GM19455 (cell line): ENCODE measurements around the gene CALU.

ENCODE experiments used
- ATAC-seq: cut with Tn5 transposase; IDR thresholded peaks from one replicate; pipeline ENCODE4 v1.9.1; 2021; ENCODE audit not compliant: unreplicated experiment

CALU gene

DNA sequence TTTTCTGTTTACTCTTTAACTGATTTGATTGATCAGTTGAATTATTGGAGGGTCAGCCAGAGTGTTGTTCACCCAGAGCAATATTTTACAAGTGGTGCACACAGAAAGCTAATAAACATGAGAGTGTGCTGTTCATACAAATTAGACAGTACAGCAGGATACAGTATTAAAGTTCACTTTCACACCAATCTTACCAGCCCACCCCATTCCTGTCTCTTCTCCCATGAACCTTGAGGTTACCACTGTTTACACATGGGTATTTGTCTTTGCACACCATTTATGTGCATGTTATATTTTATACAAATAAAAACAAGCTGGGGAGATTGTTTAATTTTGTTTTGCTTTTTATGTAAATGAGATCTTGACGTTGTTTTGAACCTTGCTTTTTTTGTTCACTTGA, 6.5 kb downstream of the CALU start:
- ATAC-seq, result no peak

DNA sequence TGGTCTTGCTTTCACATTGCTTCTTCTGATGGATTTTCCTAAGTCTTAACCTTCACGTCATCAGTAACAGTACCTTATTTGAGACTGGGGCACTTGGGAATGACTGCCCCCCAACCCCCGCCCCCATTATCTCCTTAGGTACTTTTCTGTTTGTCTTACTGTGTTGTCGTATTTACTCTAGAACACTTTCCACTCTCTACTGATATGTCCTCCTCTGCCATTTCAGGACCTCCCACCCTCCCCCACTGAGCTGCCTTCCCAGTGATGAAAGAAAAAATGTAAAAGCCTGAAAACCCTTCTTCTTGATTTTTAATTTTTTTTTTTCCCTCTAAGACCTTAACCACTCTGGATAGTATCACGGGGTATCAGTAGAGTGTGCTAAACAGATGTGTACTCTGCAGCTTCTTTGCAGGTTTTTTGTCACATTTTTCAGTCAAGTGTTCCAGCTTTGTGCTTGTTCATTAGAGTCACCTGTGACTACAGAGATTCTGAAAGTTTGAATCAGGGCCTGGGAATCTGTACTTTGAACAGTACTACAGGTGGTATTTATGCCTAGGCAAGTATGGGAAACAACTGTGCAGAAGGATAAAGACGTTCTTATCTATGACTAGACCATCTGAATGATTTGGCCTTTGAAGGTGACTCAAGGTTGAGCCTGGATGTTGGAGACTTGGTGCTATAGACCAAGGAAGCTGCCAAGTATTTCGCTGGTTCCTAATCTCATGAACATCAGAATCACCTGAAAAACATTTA, 8.3 kb downstream of the CALU start:
- no peak for ATAC-seq

DNA sequence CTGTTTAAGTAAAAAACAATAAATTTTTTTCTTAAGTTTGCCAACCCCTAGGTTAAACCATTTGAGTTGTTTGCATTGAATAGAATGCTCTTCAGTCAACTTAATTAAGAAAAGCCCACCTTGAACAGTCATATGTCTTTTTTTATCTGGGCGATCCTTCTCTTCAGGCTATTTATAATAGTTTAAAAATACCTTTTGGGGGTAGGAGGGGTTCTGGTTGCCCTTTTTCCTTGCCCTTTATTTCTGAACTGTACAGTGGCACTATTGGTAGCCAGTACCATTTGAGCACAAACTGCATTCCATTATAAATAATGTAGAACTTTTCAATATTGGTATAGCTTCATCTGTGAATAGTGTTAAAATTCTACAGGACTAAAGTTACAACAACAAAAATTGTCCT, 13.1 kb downstream of the CALU start:
- no peak for ATAC-seq

DNA sequence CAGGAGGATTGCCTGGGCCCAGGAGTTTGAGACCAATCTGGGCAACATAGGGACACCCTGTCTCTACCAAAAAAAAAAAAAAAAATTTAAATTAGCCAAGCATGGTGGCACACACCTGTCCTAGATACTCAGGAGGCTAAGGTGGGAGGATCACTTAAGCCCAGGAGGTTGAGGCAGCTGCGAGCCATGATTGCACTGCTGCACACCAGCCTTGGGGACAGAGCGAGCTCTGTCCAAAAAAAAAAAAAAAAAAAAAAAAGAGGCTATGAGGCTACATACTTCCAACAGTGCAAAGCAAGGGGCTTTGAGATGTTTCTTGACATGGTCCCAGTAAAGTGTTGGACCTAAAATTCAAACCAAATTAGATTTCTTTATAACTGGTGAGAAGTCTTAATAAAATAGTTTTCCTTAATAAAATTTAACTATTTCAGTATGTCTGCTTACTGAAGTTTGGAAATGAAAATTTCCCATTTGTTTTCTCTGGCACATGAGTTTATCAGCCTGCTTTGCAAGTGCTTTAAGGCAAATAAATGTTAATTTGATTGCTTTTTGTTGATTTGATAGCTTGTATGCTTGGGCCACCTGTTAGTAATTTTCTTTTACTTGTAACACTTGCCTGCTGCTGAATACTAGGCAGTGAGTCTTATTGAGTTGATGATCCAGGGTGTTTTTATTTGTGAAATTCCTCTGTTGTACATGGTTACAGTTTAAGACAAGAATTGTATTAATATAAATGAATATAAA, 16.1 kb downstream of the CALU start:
- ATAC-seq, result no peak

DNA sequence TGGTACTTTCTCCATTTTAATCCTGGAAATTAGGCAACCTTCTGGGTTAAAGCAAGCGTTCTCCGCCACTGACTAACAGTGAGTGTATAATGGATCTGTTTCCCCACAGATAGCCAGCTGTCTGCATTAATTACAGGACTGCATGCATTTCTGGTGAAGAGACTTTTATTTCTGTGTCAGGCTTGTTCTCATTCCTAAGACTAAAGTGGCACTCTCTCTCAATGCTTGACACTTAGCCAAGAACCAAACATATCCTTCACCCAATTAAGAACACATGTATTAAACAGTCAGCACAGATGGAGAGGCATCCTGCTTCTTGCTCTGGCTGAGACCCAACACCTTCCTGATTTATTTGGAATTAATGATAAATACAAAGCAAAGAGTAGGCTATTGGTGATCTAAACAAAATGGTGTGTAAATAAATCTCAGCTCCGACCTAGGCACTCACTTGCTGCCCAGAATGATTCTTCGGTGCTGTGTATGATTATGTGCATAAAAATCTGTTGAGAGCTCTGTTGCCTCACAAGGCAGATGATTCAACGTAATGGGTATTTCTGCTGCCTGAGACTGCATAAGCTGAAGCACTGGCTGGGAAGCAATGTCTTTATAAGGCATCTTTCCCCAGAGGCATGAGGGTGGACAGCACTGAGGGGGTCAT, 16.8 kb downstream of the CALU start:
- no peak for ATAC-seq

DNA sequence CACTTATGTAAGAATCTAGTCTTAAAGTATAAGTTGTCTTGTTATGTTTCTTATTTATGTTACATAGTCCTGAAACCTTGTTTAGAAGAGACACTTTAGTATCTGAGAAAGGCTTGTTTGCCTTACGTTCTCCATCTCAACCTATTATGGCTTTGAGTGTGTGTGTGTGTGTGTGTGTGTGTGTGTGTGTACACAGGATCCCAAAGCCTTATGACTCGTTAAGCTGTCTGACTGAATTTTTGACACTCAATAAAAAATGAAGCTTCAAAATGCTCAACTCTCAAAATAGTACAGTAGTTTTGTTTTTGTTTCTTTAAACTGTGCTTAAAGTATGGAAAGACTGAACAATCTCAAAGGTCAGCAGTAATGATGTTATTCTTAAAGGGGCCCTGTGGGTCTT, 18.0 kb downstream of the CALU start:
- ATAC-seq, result no peak

DNA sequence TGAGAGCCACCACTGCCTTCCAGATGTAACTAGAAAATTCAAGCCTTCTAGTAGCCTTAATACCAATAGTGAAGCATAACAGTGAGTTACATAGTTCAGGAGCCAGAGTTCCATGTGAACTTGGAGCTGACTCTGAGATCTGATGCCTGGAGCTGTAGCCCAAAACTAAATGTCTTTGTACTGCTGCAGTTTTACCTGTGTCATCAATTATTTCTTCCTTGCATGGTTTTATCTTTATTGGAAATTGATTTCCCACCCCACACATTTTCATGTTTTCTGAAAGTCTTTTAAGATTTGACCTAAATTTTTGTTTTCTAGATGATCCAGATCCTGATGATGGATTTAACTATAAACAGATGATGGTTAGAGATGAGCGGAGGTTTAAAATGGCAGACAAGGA, 19.4 kb downstream of the CALU start:
- no peak for ATAC-seq

DNA sequence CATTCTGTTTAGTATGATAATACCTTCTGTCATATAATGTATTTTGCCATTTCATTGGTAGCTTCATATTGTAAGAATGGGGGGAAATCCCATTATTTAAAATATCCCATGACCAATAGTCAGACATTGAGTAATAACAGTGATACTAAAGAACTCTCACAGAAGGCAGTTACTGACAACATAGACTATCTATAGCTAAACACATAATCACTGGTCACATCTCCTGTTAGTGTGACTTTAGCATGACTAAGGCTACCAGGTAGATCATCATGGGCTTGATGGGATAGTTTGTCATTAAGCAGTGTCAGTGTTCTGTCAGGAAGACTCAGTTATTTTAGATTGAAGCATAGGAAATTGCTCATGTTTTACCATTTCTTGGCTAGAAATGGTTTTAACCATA, 20.1 kb downstream of the CALU start:
- ATAC-seq, result no peak

DNA sequence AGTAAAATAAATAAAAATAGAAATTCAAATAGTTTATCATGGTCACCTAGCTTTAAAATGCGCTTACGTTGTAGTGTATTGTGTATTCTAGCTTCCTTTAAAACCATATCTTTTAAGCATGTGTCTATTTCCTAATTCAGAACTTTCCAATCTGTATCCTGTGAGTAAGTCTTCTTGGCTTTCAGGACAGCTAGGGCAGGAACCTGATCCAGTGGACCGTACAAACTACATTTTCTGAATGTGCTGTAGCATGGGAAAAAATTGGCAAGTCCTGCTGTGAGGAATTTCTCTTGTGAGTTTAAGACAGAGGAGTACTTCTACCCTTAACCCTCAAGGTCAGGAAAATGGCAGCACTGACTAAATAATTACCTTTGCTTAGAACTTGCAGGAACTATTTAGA, 24.4 kb downstream of the CALU start:
- ATAC-seq, result no peak

DNA sequence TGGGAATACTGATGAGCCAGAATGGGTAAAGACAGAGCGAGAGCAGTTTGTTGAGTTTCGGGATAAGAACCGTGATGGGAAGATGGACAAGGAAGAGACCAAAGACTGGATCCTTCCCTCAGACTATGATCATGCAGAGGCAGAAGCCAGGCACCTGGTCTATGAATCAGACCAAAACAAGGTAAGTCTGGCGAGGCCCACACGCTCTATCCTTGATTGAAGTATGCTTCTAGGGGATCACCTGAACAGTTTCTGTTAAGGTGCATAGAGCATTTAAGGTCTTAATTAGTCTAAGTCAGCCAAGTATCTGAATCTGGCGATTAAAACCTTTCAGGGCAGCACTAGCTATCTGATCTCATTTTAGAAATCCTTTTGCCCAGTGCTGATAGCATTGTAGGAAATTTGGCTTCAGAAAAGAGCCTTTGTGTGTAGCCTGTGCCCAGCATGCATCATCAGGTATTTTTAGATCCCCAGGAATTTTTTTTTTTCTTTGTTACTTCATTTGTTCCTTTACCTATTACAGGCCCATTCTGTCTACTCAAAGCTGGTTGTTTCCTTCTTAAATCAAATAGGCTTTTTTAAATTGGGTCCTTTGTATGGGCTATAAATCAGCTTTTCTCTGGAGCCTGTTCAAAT, 28.4 kb downstream of the CALU start:
- ATAC-seq, result no peak

DNA sequence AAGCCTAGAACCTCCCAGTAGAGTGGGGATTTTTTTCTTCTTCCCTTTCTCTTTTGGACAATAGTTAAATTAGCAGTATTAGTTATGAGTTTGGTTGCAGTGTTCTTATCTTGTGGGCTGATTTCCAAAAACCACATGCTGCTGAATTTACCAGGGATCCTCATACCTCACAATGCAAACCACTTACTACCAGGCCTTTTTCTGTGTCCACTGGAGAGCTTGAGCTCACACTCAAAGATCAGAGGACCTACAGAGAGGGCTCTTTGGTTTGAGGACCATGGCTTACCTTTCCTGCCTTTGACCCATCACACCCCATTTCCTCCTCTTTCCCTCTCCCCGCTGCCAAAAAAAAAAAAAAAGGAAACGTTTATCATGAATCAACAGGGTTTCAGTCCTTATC, 31.1 kb downstream of the CALU start:
- ATAC-seq, result no peak

DNA sequence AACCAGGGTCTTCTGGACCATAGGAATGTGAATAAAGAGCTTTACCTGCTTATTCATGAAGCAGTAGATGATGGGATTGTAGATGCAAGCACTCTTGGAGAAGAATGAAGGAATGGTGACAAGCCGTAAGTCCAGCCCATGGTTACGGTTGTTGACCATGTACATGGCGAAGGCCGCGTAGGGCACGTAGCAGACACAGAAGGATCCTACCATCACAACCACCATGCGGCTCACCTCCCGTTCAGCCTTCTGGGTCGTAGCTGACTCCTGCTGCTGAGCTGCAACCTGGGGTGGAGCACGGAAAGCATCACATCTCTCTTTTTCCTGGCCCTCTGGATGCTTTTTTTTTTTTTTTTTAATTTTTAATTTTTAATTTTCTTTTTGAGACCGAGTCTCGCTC, 34.4 kb downstream of the CALU start:
- ATAC-seq, result no peak

DNA sequence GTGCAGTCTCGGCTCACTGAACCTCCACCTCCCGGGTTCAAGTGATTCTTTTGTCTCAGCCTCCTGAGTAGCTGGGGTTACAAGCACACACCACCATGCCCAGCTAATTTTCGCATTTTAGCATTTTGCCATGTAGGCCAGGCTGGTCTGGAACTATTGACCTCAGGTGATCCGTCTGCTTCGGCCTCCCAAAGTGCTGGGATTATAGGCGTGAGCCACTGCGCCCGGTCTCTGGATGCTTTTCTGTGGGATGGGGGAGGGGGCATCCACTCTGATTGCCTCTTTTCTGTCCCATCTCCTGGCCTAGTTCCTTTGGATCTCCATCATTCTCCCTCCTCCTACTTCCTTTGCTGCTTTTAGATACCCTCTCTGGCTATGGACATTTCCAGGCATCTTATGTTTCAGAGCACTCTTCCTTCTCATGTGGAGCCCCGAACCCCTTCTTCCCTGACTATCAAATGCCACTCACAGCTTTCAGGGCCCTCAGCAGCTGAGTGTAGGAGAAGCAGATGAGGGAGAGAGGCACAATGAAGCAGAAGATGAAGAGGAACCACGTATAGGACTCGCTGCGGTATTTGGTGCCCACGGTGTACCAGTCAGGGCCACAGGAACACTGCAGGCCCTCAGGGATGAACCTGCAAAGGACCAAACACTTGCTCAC, 35.0 kb downstream of the CALU start:
- no peak for ATAC-seq

DNA sequence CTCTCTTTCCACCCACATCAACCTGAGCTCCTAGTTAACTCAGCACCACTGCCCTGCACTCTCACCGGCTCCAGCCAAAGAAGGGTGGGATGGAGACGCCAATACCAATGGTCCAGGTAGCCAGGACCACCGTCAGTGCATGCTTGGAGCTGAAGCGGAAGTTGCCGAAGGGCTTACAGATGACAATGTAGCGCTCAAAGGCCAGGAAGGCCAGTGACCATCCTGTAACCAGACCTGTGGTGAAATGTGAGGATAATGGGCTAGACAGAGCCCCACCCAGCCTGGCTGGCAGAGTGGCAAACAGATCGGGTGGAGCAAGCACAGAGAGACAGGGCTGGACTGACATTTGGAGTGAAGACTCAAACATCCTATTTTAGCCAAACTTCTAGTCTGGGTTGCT, 35.8 kb downstream of the CALU start:
- no peak for ATAC-seq

DNA sequence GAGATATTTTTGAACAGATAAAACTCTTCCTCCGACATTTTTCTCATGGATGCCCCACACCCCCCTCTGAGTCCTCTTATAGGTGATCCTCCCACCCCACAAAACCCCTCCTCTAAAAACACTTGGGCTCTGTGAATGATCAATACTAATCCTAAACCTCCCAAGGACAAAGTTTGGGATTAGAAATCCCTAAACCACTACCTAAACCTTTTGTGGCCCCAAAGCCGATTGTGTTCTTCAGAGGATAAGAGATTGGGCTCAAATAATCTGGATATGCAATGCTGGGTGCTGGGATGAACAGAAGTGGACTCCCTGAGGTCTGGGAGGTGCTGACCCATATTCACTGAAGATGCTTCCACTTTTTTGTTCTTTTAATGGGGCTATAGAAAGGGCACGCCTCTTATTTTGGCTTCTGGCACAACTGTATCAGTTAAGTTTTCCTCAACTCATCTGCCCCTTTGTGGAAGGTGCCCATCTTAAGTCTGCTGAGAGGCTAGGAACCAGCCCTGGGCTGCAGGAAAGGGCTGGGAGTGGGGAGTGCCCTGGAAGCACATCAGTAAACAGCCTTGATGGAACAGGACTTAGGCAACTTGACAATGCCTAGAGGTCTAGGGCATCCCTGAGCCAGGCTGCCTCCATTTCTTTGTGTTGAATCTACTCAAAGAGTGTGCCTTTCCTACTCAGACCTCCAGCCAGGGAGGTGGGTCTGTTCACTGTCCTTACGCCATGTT, 36.8 kb downstream of the CALU start, which contains the start of gene OPN1SW:
Gene OPN1SW, minus strand, starts transcription at position 51 of the 731 bp plus-strand sequence. Its CDS starts 13 bp downstream, at position 38.
- no peak for ATAC-seq

DNA sequence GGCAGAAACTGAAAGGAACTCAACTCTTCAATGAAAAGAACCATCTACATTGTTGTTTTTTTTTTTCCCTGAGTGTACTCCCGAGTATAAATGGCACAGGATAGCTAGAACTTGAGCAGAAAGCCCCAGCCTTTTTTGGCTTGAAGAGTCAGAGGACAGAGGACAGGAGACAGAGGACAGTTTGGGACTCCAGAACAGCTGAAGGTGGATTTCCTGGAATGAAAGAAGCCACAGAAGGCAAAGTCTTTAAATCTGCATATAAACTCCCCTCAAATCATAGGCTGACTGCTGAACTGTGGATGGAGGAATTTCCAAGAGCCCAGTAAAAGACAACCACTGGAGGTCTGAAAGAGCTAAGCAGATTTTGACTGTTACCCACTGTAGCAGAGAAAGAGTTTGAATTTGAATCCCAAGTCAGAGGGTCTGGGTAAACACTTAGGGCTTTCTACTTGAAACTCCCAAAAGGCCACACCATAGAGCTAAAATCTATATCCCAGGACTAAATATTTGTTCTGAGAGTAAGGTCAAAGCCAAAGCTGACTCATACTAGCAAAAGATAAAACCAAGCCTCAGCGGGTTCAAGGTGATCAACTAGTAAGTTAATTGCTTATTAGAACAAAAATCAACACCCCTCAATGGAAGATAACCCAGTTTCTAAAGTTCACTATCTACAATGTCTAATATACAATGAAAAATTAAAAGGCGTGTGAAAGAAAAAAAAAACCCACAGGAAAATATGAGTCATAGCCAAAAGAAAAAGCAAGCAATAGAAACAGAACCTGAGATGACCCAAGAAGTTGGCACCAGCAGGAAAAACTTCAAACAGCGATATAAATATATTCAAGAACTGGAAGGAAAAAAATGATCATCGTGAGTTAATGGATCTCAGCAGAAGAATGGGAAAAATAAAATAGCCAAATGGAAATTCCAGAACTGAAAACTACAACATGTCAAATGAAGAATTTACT, 38.3 kb downstream of the CALU start:
- no peak for ATAC-seq

DNA sequence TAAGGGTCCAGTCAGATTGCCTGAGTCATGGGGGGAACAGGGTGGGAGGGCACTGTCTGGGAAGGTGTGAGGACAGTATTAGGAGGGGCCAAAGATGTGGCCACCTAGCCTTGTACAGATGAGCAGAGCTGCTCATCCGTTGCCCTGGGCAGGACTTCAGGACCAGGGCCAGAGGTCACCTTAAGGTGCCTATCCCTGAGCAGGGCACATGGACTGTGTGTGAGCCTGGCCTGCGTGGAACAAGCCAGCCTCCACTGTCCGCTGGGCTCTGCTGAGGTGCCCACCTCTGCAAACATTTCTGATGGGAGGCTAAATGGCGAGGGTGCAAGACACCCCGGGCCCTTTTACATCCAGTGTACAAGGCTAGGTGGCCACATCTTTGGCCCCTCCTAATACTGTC, 39.8 kb downstream of the CALU start:
- no peak for ATAC-seq

DNA sequence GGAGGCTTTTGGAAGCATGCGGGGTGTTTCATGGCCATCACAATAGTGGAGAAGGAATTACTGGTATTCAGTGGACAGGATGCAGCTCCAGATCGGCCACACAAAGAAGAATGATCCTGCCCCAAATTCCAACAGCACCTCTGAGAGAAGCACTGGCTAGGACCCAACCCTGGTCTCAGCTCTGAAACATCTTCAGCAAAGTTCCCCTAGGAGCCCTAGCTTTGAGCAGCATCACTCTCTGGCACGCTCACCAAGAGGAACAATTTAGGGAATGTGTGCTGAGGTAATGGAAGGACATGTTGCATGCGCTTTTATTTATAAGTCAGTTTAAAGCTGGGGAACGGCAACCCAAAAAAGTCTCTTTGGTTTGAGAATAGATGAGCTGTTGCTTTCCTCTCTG, 42.0 kb downstream of the CALU start:
- no peak for ATAC-seq

DNA sequence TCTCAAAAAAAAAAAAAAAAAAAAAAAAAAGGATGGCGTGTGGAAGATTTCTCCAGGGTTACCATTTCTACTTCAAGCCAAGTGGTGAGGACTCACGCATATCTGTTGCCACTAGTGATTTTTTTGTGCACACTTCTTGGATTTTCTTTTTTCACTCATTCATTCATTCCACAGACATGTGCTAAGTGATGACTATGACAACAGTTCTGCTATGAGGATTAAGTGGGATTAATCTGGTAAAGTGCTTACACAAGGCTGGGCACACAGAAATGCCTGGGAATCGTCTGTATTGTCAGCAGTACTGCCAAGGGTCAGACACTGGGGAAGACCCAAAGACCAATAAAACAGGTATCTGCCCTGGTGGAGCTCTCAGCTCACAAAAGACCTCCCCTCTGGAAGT, 42.7 kb downstream of the CALU start:
- no peak for ATAC-seq
